ENCODE results near the gene ENPP6.

Gene ENPP6

GRCh38 chr4:184080674-184081073, 137.0 kb downstream of the ENPP6 start:
- no peaks in the 10 kb centered on the region for H3K9me3 ChIP-seq (ENCODE audit: control insufficient read depth, insufficient read depth, low read depth, low read length)
- no peak overlapping the region for H3K27ac ChIP-seq (ENCODE audit: extremely low read depth, low read depth, low read length)
- no peak for TF ChIP-seq ZNF350 (tag by site-specific recombination; IDR thresholded peaks at IDR 0.05)
- no peak for TF ChIP-seq ZFHX2 (tag by site-specific recombination; conservative IDR thresholded peaks at IDR 0.05)
- TF ChIP-seq YY1 (tag by site-specific recombination; IDR thresholded peaks at IDR 0.05): no peak
- TF ChIP-seq ZNF239 (tag by site-specific recombination; IDR thresholded peaks at IDR 0.05): no peak
- no peak for TF ChIP-seq ZNF26 (tag by site-specific recombination; IDR thresholded peaks at IDR 0.05)
- no peak for TF ChIP-seq ZNF341 (tag by site-specific recombination; IDR thresholded peaks at IDR 0.05; ENCODE audit: low read depth)
- TF ChIP-seq ZNF585B (tag by site-specific recombination; IDR thresholded peaks at IDR 0.05): no peak
- no peak for TF ChIP-seq ZNF596 (tag by site-specific recombination; IDR thresholded peaks at IDR 0.05)
- no peak for TF ChIP-seq ZIC2 (tag by site-specific recombination; IDR thresholded peaks at IDR 0.05)
- no peak for TF ChIP-seq ZNF112 (tag by site-specific recombination; IDR thresholded peaks at IDR 0.05)
- no peak for TF ChIP-seq ZNF544 (tag by site-specific recombination; IDR thresholded peaks at IDR 0.05)
- TF ChIP-seq ZNF133 (tag by site-specific recombination; IDR thresholded peaks at IDR 0.05): no peak
- no peak for TF ChIP-seq ZNF658 (tag by site-specific recombination; IDR thresholded peaks at IDR 0.05)
- TF ChIP-seq SP3 (tag by site-specific recombination; IDR thresholded peaks at IDR 0.05): no peak
- no peaks in the 10 kb centered on the region for H3K4me1 ChIP-seq (ENCODE audit: control insufficient read depth, insufficient read depth, low read length)
- ChIA-PET POLR2A (no interaction called here), CTCF (interaction anchor here (0.6 kb wide), 1 partner anchor 19 kb away, joined by 5 read pairs; no protein-coding TSS in a partner anchor)
- H3K4me3 ChIP-seq (ENCODE audit: low read depth, low read length): no peak overlapping the region
- no peaks in the 10 kb centered on the region for H3K36me3 ChIP-seq (ENCODE audit: control insufficient read depth in 2 of 2, insufficient read depth in 1 of 2, low read length in 2 of 2)

DNA sequence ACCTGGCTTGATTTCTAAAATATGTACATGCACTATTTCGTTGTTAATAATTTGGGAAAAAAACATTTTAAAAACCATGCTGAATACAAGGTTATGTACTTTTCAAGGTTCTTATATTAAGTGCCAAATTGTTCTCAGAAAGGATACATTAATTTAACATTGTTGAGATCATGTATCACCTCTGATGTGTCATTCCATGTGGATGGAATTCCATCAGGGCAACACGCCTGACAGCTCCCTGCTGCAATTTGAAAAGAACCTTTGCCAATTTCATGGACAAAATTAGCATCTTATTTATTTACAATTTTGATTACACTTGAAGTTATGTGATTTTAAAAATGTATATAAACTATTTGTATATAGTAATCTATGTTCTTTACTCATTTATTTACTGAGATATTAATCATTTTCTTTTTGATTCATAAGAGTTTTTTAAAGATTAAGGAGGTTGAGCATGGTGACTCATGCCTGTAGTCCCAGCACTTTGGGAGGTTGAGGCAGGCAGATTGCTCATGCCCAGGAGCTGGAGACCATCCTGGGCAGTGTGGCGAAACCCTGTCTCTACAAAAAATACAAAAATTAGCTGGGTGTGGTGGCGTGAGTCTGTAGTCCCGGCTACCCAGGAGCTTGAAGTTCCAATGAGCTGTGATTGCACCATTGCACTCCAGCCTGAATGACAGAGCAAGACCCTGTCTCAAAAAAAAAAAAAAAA, 142.8 kb downstream of the ENPP6 start:
- no peak overlapping the region for H3K4me3 ChIP-seq (ENCODE audit: low read depth, low read length)
- H3K9me3 ChIP-seq (ENCODE audit: control insufficient read depth, insufficient read depth, low read depth, low read length): no peaks in the 10 kb centered on the region
- H3K4me1 ChIP-seq (ENCODE audit: control insufficient read depth, insufficient read depth, low read length): no peaks in the 10 kb centered on the region
- H3K27ac ChIP-seq (ENCODE audit: extremely low read depth, low read depth, low read length): no peak overlapping the region
- ChIA-PET POLR2A (no interaction called here), CTCF (interaction anchor here (1.0 kb wide), 1 partner anchor 25 kb away, joined by 4 read pairs; no protein-coding TSS in a partner anchor)
- no peak for TF ChIP-seq ZSCAN16 (tag by site-specific recombination; IDR thresholded peaks at IDR 0.05)
- TF ChIP-seq ZNF449 (tag by site-specific recombination; IDR thresholded peaks at IDR 0.05): no peak
- no peak for TF ChIP-seq KLF7 (tag by site-specific recombination; IDR thresholded peaks at IDR 0.05; ENCODE audit: borderline replicate concordance)
- TF ChIP-seq, protein P1, sequence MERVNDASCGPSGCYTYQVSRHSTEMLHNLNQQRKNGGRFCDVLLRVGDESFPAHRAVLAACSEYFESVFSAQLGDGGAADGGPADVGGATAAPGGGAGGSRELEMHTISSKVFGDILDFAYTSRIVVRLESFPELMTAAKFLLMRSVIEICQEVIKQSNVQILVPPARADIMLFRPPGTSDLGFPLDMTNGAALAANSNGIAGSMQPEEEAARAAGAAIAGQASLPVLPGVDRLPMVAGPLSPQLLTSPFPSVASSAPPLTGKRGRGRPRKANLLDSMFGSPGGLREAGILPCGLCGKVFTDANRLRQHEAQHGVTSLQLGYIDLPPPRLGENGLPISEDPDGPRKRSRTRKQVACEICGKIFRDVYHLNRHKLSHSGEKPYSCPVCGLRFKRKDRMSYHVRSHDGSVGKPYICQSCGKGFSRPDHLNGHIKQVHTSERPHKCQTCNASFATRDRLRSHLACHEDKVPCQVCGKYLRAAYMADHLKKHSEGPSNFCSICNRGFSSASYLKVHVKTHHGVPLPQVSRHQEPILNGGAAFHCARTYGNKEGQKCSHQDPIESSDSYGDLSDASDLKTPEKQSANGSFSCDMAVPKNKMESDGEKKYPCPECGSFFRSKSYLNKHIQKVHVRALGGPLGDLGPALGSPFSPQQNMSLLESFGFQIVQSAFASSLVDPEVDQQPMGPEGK (tag by site-specific recombination; IDR thresholded peaks at IDR 0.05): no peak
- TF ChIP-seq ZNF335 (tag by site-specific recombination; conservative IDR thresholded peaks at IDR 0.05): no peak
- no peak for TF ChIP-seq GFI1B (tag by site-specific recombination; IDR thresholded peaks at IDR 0.05)
- TF ChIP-seq ZNF561 (tag by site-specific recombination; IDR thresholded peaks at IDR 0.05; ENCODE audit: borderline replicate concordance): no peak
- TF ChIP-seq ZBTB48 (tag by site-specific recombination; IDR thresholded peaks at IDR 0.05): no peak
- no peak for TF ChIP-seq ZNF837 (tag by site-specific recombination; IDR thresholded peaks at IDR 0.05)
- no peak for TF ChIP-seq ZBTB8A (tag by site-specific recombination; IDR thresholded peaks at IDR 0.05)
- no peak for TF ChIP-seq ZNF555 (tag by site-specific recombination; conservative IDR thresholded peaks at IDR 0.05)
- no peaks in the 10 kb centered on the region for H3K36me3 ChIP-seq (ENCODE audit: control insufficient read depth in 2 of 2, insufficient read depth in 1 of 2, low read length in 2 of 2)

Data from HEK293 (cell line).